ENCODE data around the gene NT5DC2. TPM values are rescaled to one million over a fixed set of nuclear protein-coding genes. Genes with fewer than 3 reads are reported as not detected.

Gene NT5DC2
- total and polyA plus RNA-seq, 10 of the 15 experiments (the other 5 are each of a cell fraction or from before 2014, with no cell fraction given) = 21.6 to 135 (median 66.8) TPM

GRCh38 chr3:52572221-52572620 is 38.6 kb upstream of the NT5DC2 start:
- DNase-seq (ENCODE audit: low read depth, low spot score) (no peak), FAIRE-seq (no peak), ATAC-seq (no peak)
- ChIA-PET POLR2A (interaction anchor here (0.6 kb wide), 1 partner anchor 31 kb away, joined by 7 read pairs; no protein-coding TSS in a partner anchor), RAD21 (ENCODE audit: unreplicated experiment) (no interaction called here), SMC1A (ENCODE audit: uncharacterized antibody, unreplicated experiment) (no interaction called here), CTCF (no interaction called here)
- no peak for TF ChIP-seq MYC (IDR thresholded peaks at IDR 0.05; ENCODE audit: insufficient read depth, insufficient read length, insufficient replicate concordance, low read length, severe bottlenecking)
- no peak for TF ChIP-seq MAX (IDR thresholded peaks at IDR 0.05; ENCODE audit: low read depth, low read length)
- TF ChIP-seq ZSCAN29 (IDR thresholded peaks at IDR 0.05) = no peak
- TF ChIP-seq NKRF (conservative IDR thresholded peaks at IDR 0.05) = no peak
- no peak for TF ChIP-seq MXI1 (IDR thresholded peaks at IDR 0.05; ENCODE audit: low read depth, low read length)
- TF ChIP-seq HDGF (IDR thresholded peaks at IDR 0.05) = no peak
- no peak for TF ChIP-seq RFX5 (IDR thresholded peaks at IDR 0.05; ENCODE audit: low read depth, low read length)
- TF ChIP-seq E4F1 (IDR thresholded peaks at IDR 0.05; ENCODE audit: borderline replicate concordance, partially characterized antibody) = no peak
- TF ChIP-seq ETV6 (conservative IDR thresholded peaks at IDR 0.05 in 1 of 2, IDR thresholded peaks at IDR 0.05 in 1 of 2; ENCODE audit: borderline replicate concordance in 1 of 2, low read depth in 1 of 2) = no peak
- TF ChIP-seq SMAD1 (IDR thresholded peaks at IDR 0.05; ENCODE audit: low read depth, partially characterized antibody) = no peak
- no peak for TF ChIP-seq RAD51 (IDR thresholded peaks at IDR 0.05)
- TF ChIP-seq TARDBP (IDR thresholded peaks at IDR 0.05; ENCODE audit: borderline replicate concordance) = no peak
- no peak for TF ChIP-seq PML (IDR thresholded peaks at IDR 0.05; ENCODE audit: low read length)
- no peak for TF ChIP-seq CBX3 (IDR thresholded peaks at IDR 0.05; ENCODE audit: borderline replicate concordance, low read depth)
- no peak for TF ChIP-seq SKIL (IDR thresholded peaks at IDR 0.05; ENCODE audit: low read depth, poor library complexity, severe bottlenecking)
- Histone ChIP-seq H3K9me3 (replicated peaks; ENCODE audit: control insufficient read depth, insufficient read depth, low read length) (no peaks in the 10 kb centered on the region), H3K79me2 (ENCODE audit: control insufficient read depth, insufficient read depth, low read length) (no peaks in the 10 kb centered on the region), H2AFZ (ENCODE audit: control insufficient read depth, low read depth, low read length) (no peak overlapping the region), H3K27ac (ENCODE audit: control insufficient read depth, insufficient read depth) (no peak overlapping the region), H3K27me3 (replicated peaks in 1 of 2; ENCODE audit: control insufficient read depth in 2 of 2, insufficient read depth in 2 of 2, low read length in 1 of 2) (no peaks in the 10 kb centered on the region), H3K9ac (ENCODE audit: control insufficient read depth, insufficient read depth, low read length) (no peak overlapping the region), H3K4me2 (ENCODE audit: control insufficient read depth, insufficient read depth) (no peak overlapping the region), H3K36me3 (ENCODE audit: control insufficient read depth in 2 of 2, insufficient read depth in 2 of 2, low read length in 1 of 2) (peaks cover 0 to 8% of the 10 kb centered on the region in 2 experiments), H3K4me3 (no peak overlapping the region), H3K4me1 (ENCODE audit: control insufficient read depth, insufficient read depth, low read length) (no peaks in the 10 kb centered on the region), H4K20me1 (ENCODE audit: control insufficient read depth, insufficient read depth) (no peaks in the 10 kb centered on the region)
- BruUV-seq (replicated peaks) = no TSS peak
- in situ Hi-C loops (cut with MboI) (no loop called here), intact Hi-C loops (cut with micrococcal nuclease; ENCODE audit: unreplicated experiment) (no loop called here)
- 89% methylated on average over 6 of the region's 6 CpGs for WGBS (ENCODE audit: insufficient coverage, insufficient replicate concordance, low lambda C conversion rate, missing lambda C conversion rate)
